Measurements from ENCODE around the gene RPS6KB2. TPM values are rescaled to one million over a fixed set of nuclear protein-coding genes. Genes with fewer than 3 reads are reported as not detected.
"Not testable (repeated sequence)": the region's sequence is repeated elsewhere in the genome, so short reads cannot be mapped to it uniquely, and the experiment has no call there.

The RPS6KB2 gene
- polyA plus RNA-seq, 1 experiment = 59.9 TPM

GRCh38 chr11:67401495-67402191 lies 26.7 kb upstream of the RPS6KB2 start, which contains the start of gene PPP1CA:
PPP1CA (minus strand) TSS chr11:67401858; CDS start chr11:67401782, 76 bp downstream.
- TF ChIP-seq CTCF (IDR thresholded peaks at IDR 0.05; ENCODE audit: insufficient read depth, low read depth, low read length) = 0 out of 2 replicates have a peak, but pooled peaks have one; percentile 7
- POLR2A ChIA-PET = interaction anchor here (0.5 to 1.5 kb wide), 4 partner anchors 10 to 66 kb away, joined by 3 to 29 read pairs (median 16); partner anchors contain the start of genes CLCF1 and RAD9A
- Histone ChIP-seq H3K4me3 (ENCODE audit: low read depth, low read length) (peak within 1 kb of the TSS; percentile 98), H3K36me3 (ENCODE audit: control insufficient read depth, insufficient read depth, low read length) (peaks cover 24% of the 10 kb centered on the region), H3K27me3 (ENCODE audit: control insufficient read depth, insufficient read depth, low read length) (no peaks in the 10 kb centered on the region)
- CTCF ChIA-PET = interaction anchor here (0.8 to 2.7 kb wide), 26 partner anchors 10 to 113 kb away, joined by 3 to 16 read pairs (median 4); partner anchors contain the start of genes CLCF1, CORO1B, PITPNM1 and RAD9A
- peak; percentile 27 for DNase-seq (ENCODE audit: low read depth)

GRCh38 chr11:67402192-67402839 lies 26.0 kb upstream of the RPS6KB2 start:
- peaks cover 23% of the 10 kb centered on the region for H3K36me3 ChIP-seq (ENCODE audit: control insufficient read depth, insufficient read depth, low read length)
- DNase-seq (ENCODE audit: low read depth); H3K27me3 ChIP-seq (ENCODE audit: control insufficient read depth, insufficient read depth, low read length): not testable (repeated sequence)
- ChIA-PET POLR2A (interaction anchor here (1.0 to 1.5 kb wide), 2 partner anchors 11 to 29 kb away, joined by 9 to 23 read pairs; partner anchors contain the start of genes CLCF1 and RAD9A), CTCF (interaction anchor here (1.0 to 2.7 kb wide), 17 partner anchors 10 to 112 kb away, joined by 3 to 16 read pairs (median 4); partner anchors contain the start of genes RAD9A and RPS6KB2)
- H3K4me3 ChIP-seq (ENCODE audit: low read depth, low read length) = peak overlapping the region; percentile 16; the same call in 1 of the 2 replicates

- CTCF ChIA-PET = interaction anchor here (2.5 kb wide), 1 partner anchor 52 kb away, joined by 10 read pairs; no protein-coding TSS in a partner anchor
- H3K36me3 ChIP-seq (ENCODE audit: control insufficient read depth, insufficient read depth, low read length) = peaks cover 15% of the 10 kb centered on the region
- DNase-seq (ENCODE audit: low read depth); H3K27me3 ChIP-seq (ENCODE audit: control insufficient read depth, insufficient read depth, low read length); H3K4me3 ChIP-seq (ENCODE audit: low read depth, low read length); POLR2A ChIA-PET: not testable (repeated sequence)
These were observed 25.2 kb upstream of the RPS6KB2 start for GRCh38 chr11:67403085-67403484.

GRCh38 chr11:67404515-67405195 lies 23.6 kb upstream of the RPS6KB2 start:
- peaks cover 4% of the 10 kb centered on the region for H3K27me3 ChIP-seq (ENCODE audit: control insufficient read depth, insufficient read depth, low read length)
- ChIA-PET POLR2A (no interaction called here), CTCF (no interaction called here)
- H3K4me3 ChIP-seq (ENCODE audit: low read depth, low read length) = no peak overlapping the region
- DNase-seq (ENCODE audit: low read depth) = no peak
- 0 out of 2 replicates have a peak, but pooled peaks cover 2% of the 10 kb centered on the region for H3K36me3 ChIP-seq (ENCODE audit: control insufficient read depth, insufficient read depth, low read length)
- no peak for TF ChIP-seq CTCF (IDR thresholded peaks at IDR 0.05; ENCODE audit: insufficient read depth, low read depth, low read length)

- ChIA-PET POLR2A (interaction anchor here (0.6 kb wide), 1 partner anchor 351 kb away, joined by 12 read pairs; no protein-coding TSS in a partner anchor), CTCF (no interaction called here)
- Histone ChIP-seq H3K4me3 (ENCODE audit: low read depth, low read length) (no peak overlapping the region), H3K27me3 (ENCODE audit: control insufficient read depth, insufficient read depth, low read length) (peaks cover 7% of the 10 kb centered on the region), H3K36me3 (ENCODE audit: control insufficient read depth, insufficient read depth, low read length) (0 out of 2 replicates have a peak, but pooled peaks cover 2% of the 10 kb centered on the region)
- TF ChIP-seq CTCF (IDR thresholded peaks at IDR 0.05; ENCODE audit: insufficient read depth, low read depth, low read length) = no peak
- no peak for DNase-seq (ENCODE audit: low read depth)
These were observed 23.1 kb upstream of the RPS6KB2 start for GRCh38 chr11:67405196-67405567.
